SK-N-SH (cell line): ENCODE results near the gene CDKL2. TPM values are rescaled to one million over a fixed set of nuclear protein-coding genes. Genes with fewer than 3 reads are reported as not detected.

Source experiments
- CTCF ChIA-PET: fragments of 300-600, 350-600 bp; formaldehyde crosslinking; extraction: SDS; loops from one replicate; lab custom pipeline; 2021; lab: Yijun Ruan, JAX
- POLR2A ChIA-PET: fragments of 350-600 bp; sonication (Branson Sonifier 250); formaldehyde crosslinking; extraction: SDS; loops from one replicate; lab custom pipeline; 2020; ENCODE audit warnings: antibody characterized with exemption, inconsistent platforms; lab: Yijun Ruan, JAX
- DNase-seq: peaks from one replicate; pipeline ENCODE4 v3.0.0; 2012
- H2AFZ ChIP-seq: fragments of 200-600 bp; sonication (generic); 2 replicates; pipeline ENCODE4 v1.8.1; 2016; ENCODE audit warnings: antibody characterized with exemption, mild to moderate bottlenecking, low read depth
- H3F3A ChIP-seq: fragments of 200-600 bp; sonication (generic); replicated peaks from 2 replicates; pipeline ENCODE3; 2016; ENCODE audit warnings: antibody characterized with exemption, mild to moderate bottlenecking; ENCODE audit not compliant: insufficient read depth
- H3K27ac ChIP-seq, 2 experiments: fragments of 200-500 bp in 1 of 2; fragments of 200-600 bp in 1 of 2; sonication (Bioruptor generic) in 1 of 2; sonication (generic), shearing (Covaris generic) in 1 of 2; 2 replicates each; pipeline versions ENCODE4 v1.5.1 to v1.6.1; 2014 to 2016; ENCODE audit warnings: low read depth in 2 of 2, inconsistent platforms in 1 of 2, low read length in 1 of 2, mild to moderate bottlenecking in 1 of 2, mixed read lengths in 1 of 2
- H3K27me3 ChIP-seq: fragments of 200-600 bp; sonication (generic), shearing (Covaris generic); 2 replicates; pipeline ENCODE4 v1.6.1; 2016; ENCODE audit warnings: mixed run types; ENCODE audit not compliant: insufficient read depth
- H3K36me3 ChIP-seq, 2 experiments: fragments of 200-500 bp in 1 of 2; fragments of 200-600 bp in 1 of 2; sonication (Bioruptor generic) in 1 of 2; sonication (generic) in 1 of 2; replicated peaks in 1 of 2; 2 replicates each; pipeline versions ENCODE3 to v1.5.1; 2014 to 2016; ENCODE audit warnings: low read length in 1 of 2, mild to moderate bottlenecking in 1 of 2; ENCODE audit not compliant: insufficient read depth in 2 of 2, control insufficient read depth in 1 of 2
- H3K4me1 ChIP-seq, 2 experiments: fragments of 200-500 bp in 1 of 2; fragments of 200-600 bp in 1 of 2; sonication (Bioruptor generic) in 1 of 2; sonication (generic), shearing (Covaris generic) in 1 of 2; 2 replicates each; pipeline versions ENCODE4 v1.5.1 to v1.6.1; 2014 to 2016; ENCODE audit warnings: low read depth in 1 of 2, low read length in 1 of 2, mixed run types in 1 of 2; ENCODE audit not compliant: insufficient read depth in 2 of 2, control insufficient read depth in 1 of 2
- H3K4me2 ChIP-seq: fragments of 200-600 bp; sonication (generic), shearing (Covaris generic); 2 replicates; pipeline ENCODE4 v1.6.1; 2017; ENCODE audit warnings: mixed run types
- H3K4me3 ChIP-seq, 2 experiments: fragments of 200-500 bp in 1 of 2; fragments of 200-600 bp in 1 of 2; sonication (Bioruptor generic) in 1 of 2; sonication (generic), shearing (Covaris generic) in 1 of 2; 2 replicates each; pipeline versions ENCODE4 v1.5.1 to v1.8.1; 2014 to 2016; ENCODE audit warnings: low read depth in 2 of 2, inconsistent platforms in 1 of 2, low read length in 1 of 2, mild to moderate bottlenecking in 1 of 2, mixed read lengths in 1 of 2, moderate library complexity in 1 of 2
- H3K79me2 ChIP-seq: fragments of 200-600 bp; sonication (generic); 2 replicates; pipeline ENCODE4 v1.8.1; 2017; ENCODE audit warnings: mild to moderate bottlenecking; ENCODE audit not compliant: insufficient read depth
- H3K9ac ChIP-seq: fragments of 200-600 bp; sonication (generic); 2 replicates; pipeline ENCODE4 v1.6.1; 2017; ENCODE audit warnings: mixed run types
- H3K9me2 ChIP-seq: fragments of 200-600 bp; sonication (generic); 2 replicates; pipeline ENCODE4 v1.6.1; 2017; ENCODE audit warnings: mixed run types
- H3K9me3 ChIP-seq: fragments of 200-600 bp; sonication (generic); 2 replicates; pipeline ENCODE4 v1.6.1; 2017; ENCODE audit warnings: mixed run types, mild to moderate bottlenecking, moderate library complexity
- H4K20me1 ChIP-seq: fragments of 200-600 bp; sonication (generic); 2 replicates; pipeline ENCODE4 v1.6.1; 2017; ENCODE audit warnings: mild to moderate bottlenecking, mixed run types; ENCODE audit not compliant: insufficient read depth
- EP300 ChIP-seq, 2 experiments: IDR thresholded peaks; 2 replicates each; pipeline versions ENCODE4 v1.4.0 to v1.6.1; 2012; ENCODE audit warnings: borderline replicate concordance in 1 of 2, low read depth in 1 of 2, low read length in 1 of 2
- EZH2phosphoT487 ChIP-seq: fragments of 200-600 bp; sonication (generic); IDR thresholded peaks from 2 replicates; pipeline ENCODE4 v1.6.1; 2017; ENCODE audit warnings: low read depth, mixed run types, mild to moderate bottlenecking, antibody characterized with exemption, moderate library complexity, borderline replicate concordance
- FOSL2 ChIP-seq: IDR thresholded peaks from 2 replicates; pipeline ENCODE4 v1.4.0; 2012; ENCODE audit warnings: low read depth, mild to moderate bottlenecking, moderate library complexity, borderline replicate concordance
- FOXJ3 ChIP-seq: sonication (generic); formaldehyde crosslinking; IDR thresholded peaks from 2 replicates; pipeline ENCODE4 v1.5.1; 2020; ENCODE audit warnings: mild to moderate bottlenecking, missing genetic modification reagents
- JUND ChIP-seq: IDR thresholded peaks from 2 replicates; pipeline ENCODE4 v1.4.0; 2012
- NRF1 ChIP-seq: IDR thresholded peaks from 2 replicates; pipeline ENCODE4 v1.6.1; 2012; ENCODE audit warnings: low read depth, mild to moderate bottlenecking, low read length
- POLR2AphosphoS5 ChIP-seq: IDR thresholded peaks from 2 replicates; pipeline ENCODE4 v1.6.1; 2012; ENCODE audit warnings: low read depth, low read length
- RXRA ChIP-seq: IDR thresholded peaks from 2 replicates; pipeline ENCODE4 v1.4.0; 2012; ENCODE audit warnings: low read depth, mild to moderate bottlenecking, borderline replicate concordance
- SIN3A ChIP-seq: IDR thresholded peaks from 2 replicates; pipeline ENCODE4 v1.6.1; 2012; ENCODE audit warnings: low read depth, mild to moderate bottlenecking, low read length, moderate library complexity, borderline replicate concordance
- SMC3 ChIP-seq: IDR thresholded peaks from 2 replicates; pipeline ENCODE4 v1.6.1; 2012; ENCODE audit warnings: low read depth, low read length, improper control_type of control experiment
- TAF1 ChIP-seq: IDR thresholded peaks from 2 replicates; pipeline ENCODE4 v1.6.1; 2012; ENCODE audit warnings: low read depth, mild to moderate bottlenecking, low read length, moderate library complexity, borderline replicate concordance
- TCF12 ChIP-seq: IDR thresholded peaks from 2 replicates; pipeline ENCODE4 v1.4.0; 2012
- WGBS: methylation state at CpG from one replicate; pipeline ENCODE4 v1.1.6; 2017; ENCODE audit warnings: low lambda C conversion rate; 5-methylcytosine and 5-hydroxymethylcytosine counted together
- polyA plus RNA-seq, 3 experiments: library from polyadenylated mRNA; depleted of rRNA; stranded (reverse); fragments of >200 nt; gene quantifications; 2 replicates each; pipeline ENCODE4 v1.2.3, GENCODE V29; 2012
- TF ChIP-seq, protein P1 (sequence below): fragments of 150-350 bp; IDR thresholded peaks from 2 replicates; pipeline ENCODE4 v1.6.1; 2016; ENCODE audit warnings: mild to moderate bottlenecking, low read depth, low read length
- TF ChIP-seq, protein P2 (sequence below): IDR thresholded peaks from 2 replicates; pipeline ENCODE4; 2012
- TF ChIP-seq, protein P3 (sequence below): IDR thresholded peaks from 2 replicates; pipeline ENCODE4 v1.6.1; 2012; ENCODE audit warnings: mild to moderate bottlenecking, low read depth, low read length, moderate library complexity

CDKL2 gene
- polyA plus RNA-seq, 1 of the 3 experiments (the other 2 are of a cell fraction) = 0.41 TPM

DNA sequence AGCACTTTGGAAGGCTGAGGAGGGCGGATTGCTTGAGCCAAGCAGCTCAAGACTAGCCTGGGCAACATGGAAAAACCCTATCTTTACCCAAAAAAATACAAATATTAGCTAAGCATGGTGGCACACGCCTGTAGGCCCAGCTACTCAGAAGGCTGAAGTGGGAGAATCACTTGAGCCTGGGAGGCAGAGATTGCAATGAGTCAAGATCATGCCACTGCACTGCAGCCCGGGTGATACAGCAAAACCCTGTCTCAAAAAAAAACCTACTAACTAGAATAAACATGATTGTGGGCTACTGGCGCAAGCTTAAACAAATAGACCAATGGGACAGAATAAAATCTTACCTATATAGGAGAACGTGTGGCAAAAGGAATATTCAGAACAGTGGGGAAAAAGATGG, 7.3 kb downstream of the CDKL2 start:
- H3K9me3 ChIP-seq = no peaks in the 10 kb centered on the region
- H3K4me1 ChIP-seq = no peaks in the 10 kb centered on the region
- no peaks in the 10 kb centered on the region for H3K27me3 ChIP-seq
- CTCF ChIA-PET = no interaction called here
- no peak for TF ChIP-seq EP300 (IDR thresholded peaks at IDR 0.05; ENCODE audit: borderline replicate concordance in 1 of 2, low read depth in 1 of 2, low read length in 1 of 2)
- no peak for TF ChIP-seq FOXJ3 (CRISPR knock-in tag)
- TF ChIP-seq NRF1 = no peak
- TF ChIP-seq, all 33 proteins: peak for 0
- Histone ChIP-seq H3K4me3 (no peak overlapping the region), H4K20me1 (no peaks in the 10 kb centered on the region), H2AFZ (no peak overlapping the region), H3K9ac (no peak overlapping the region), H3F3A (peaks cover 4% of the 10 kb centered on the region), H3K27ac (no peak overlapping the region), H3K36me3 (no peaks in the 10 kb centered on the region), H3K79me2 (no peaks in the 10 kb centered on the region), H3K9me2 (no peaks in the 10 kb centered on the region), H3K4me2 (no peak overlapping the region)
- POLR2A ChIA-PET = no interaction called here
- 83% methylated on average over 5 of the region's 5 CpGs for WGBS
- no peak for DNase-seq

DNA sequence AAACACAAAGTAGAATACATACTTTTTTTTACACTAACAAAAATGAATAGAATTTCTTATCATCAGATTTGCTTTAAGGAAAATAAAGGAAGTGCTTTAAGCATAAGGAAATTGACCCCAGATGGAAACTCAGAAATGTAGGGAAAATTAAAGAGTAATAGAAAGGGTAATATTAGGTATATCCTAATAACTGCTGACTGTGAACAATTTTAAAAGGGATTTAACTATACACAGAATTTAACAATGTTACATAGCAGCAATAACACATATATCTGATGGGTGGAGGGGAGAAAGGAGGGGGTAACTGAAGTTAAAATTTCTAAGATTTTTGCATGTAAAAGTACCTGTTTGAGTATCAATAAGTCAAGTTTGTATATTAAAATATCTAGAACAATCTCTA, 8.6 kb downstream of the CDKL2 start:
- Histone ChIP-seq H3K27ac (no peak overlapping the region), H3K4me1 (no peaks in the 10 kb centered on the region), H3F3A (peaks cover 4% of the 10 kb centered on the region), H3K36me3 (no peaks in the 10 kb centered on the region)
- POLR2A ChIA-PET = no interaction called here
- no peak for DNase-seq
- TF ChIP-seq, protein P1, sequence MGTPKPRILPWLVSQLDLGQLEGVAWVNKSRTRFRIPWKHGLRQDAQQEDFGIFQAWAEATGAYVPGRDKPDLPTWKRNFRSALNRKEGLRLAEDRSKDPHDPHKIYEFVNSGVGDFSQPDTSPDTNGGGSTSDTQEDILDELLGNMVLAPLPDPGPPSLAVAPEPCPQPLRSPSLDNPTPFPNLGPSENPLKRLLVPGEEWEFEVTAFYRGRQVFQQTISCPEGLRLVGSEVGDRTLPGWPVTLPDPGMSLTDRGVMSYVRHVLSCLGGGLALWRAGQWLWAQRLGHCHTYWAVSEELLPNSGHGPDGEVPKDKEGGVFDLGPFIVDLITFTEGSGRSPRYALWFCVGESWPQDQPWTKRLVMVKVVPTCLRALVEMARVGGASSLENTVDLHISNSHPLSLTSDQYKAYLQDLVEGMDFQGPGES = no peak
- TF ChIP-seq EZH2phosphoT487 (no peak), FOSL2 (no peak), EP300 (IDR thresholded peaks at IDR 0.05; ENCODE audit: borderline replicate concordance in 1 of 2, low read depth in 1 of 2, low read length in 1 of 2) (no peak), SMC3 (no peak), SIN3A (no peak), POLR2AphosphoS5 (no peak), RXRA (no peak), TAF1 (no peak), JUND (no peak), TCF12 (no peak)
- TF ChIP-seq, protein P2, sequence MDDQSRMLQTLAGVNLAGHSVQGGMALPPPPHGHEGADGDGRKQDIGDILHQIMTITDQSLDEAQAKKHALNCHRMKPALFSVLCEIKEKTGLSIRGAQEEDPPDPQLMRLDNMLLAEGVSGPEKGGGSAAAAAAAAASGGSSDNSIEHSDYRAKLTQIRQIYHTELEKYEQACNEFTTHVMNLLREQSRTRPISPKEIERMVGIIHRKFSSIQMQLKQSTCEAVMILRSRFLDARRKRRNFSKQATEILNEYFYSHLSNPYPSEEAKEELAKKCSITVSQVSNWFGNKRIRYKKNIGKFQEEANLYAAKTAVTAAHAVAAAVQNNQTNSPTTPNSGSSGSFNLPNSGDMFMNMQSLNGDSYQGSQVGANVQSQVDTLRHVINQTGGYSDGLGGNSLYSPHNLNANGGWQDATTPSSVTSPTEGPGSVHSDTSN = no peak
- TF ChIP-seq, protein P3, sequence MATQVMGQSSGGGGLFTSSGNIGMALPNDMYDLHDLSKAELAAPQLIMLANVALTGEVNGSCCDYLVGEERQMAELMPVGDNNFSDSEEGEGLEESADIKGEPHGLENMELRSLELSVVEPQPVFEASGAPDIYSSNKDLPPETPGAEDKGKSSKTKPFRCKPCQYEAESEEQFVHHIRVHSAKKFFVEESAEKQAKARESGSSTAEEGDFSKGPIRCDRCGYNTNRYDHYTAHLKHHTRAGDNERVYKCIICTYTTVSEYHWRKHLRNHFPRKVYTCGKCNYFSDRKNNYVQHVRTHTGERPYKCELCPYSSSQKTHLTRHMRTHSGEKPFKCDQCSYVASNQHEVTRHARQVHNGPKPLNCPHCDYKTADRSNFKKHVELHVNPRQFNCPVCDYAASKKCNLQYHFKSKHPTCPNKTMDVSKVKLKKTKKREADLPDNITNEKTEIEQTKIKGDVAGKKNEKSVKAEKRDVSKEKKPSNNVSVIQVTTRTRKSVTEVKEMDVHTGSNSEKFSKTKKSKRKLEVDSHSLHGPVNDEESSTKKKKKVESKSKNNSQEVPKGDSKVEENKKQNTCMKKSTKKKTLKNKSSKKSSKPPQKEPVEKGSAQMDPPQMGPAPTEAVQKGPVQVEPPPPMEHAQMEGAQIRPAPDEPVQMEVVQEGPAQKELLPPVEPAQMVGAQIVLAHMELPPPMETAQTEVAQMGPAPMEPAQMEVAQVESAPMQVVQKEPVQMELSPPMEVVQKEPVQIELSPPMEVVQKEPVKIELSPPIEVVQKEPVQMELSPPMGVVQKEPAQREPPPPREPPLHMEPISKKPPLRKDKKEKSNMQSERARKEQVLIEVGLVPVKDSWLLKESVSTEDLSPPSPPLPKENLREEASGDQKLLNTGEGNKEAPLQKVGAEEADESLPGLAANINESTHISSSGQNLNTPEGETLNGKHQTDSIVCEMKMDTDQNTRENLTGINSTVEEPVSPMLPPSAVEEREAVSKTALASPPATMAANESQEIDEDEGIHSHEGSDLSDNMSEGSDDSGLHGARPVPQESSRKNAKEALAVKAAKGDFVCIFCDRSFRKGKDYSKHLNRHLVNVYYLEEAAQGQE = no peak
- TF ChIP-seq, all 33 proteins: peak for 0
- Histone ChIP-seq H3K9me3 (no peaks in the 10 kb centered on the region), H3K4me3 (no peak overlapping the region), H3K4me2 (no peak overlapping the region), H2AFZ (no peak overlapping the region), H3K79me2 (no peaks in the 10 kb centered on the region), H3K9me2 (no peaks in the 10 kb centered on the region), H3K27me3 (no peaks in the 10 kb centered on the region), H4K20me1 (no peaks in the 10 kb centered on the region), H3K9ac (no peak overlapping the region)
- CTCF ChIA-PET = no interaction called here
